CD4-positive, alpha-beta T cell treated with Interleukin-2 at 100 ng/mL for 4 hours (primary cell): ENCODE measurements around the gene MRPL2.

Source experiments
- DNase-seq: peaks from one replicate; pipeline ENCODE4 v3.0.0-alpha.2; 2020; ENCODE audit warnings: low spot score

Gene MRPL2

DNA sequence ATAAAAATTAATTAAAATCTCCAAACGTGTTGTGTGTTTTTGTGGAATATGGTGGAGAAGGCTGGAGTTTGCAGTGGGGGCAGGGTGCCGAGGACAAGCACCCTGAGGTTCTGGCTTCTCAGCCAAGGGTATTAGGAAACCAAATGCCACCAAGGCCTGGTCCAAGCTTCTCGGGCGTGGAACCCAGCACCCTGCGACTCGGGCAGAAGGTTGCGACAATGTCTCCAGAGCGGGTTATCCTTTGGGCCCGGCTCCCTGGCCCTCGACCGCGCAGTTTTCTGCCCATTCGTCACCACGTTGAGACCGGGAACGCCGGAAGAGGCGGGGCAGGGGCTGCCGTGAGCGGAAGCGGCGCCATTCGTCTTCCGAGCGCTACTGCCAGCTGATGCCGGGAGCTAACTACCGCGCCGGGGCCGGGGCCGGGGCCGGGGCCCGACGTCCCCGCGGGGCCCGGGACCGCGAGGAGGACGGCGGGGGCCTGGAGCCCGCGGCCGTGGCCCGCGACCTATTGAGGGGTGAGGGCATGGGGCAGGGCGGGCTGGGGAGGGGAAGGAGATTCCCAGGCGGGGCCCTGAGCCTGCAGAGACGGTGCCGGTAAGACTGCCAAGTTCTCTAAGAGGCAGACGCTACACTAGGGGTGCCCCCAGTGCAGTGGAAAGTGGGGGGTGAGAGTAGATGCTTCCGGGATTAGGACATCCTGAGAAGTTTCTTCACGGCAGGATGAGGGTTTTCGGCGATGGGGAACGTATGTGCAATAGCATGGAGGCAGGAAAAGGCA, 37.8 kb downstream of the MRPL2 start, which contains the start of gene RRP36:
Gene RRP36 (plus strand): TSS at position 354 of the 778 bp plus-strand sequence. CDS start 32 bp downstream, at position 386.
- peak; percentile 66 for DNase-seq

DNA sequence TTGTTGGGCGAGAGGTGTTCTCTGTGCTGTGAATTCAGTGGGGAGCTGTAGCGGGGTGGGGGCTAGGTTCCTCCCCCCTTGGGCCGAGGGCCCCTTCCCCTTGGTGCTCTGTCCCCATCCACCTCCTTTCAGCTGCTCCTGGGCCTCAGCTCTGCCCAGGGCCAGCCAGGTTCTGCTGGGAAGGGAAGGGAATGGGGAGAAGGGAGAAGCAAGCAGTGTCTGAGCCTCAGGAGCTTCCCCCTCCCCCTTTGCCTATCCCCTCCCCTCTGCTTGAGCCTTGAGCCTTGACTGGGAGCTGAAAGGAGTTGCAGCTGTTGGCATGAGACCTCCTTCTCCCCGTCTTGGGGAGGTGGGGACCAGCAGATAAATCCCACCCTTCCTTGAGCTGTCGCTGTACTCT, 38.4 kb downstream of the MRPL2 start:
- DNase-seq = no peak

DNA sequence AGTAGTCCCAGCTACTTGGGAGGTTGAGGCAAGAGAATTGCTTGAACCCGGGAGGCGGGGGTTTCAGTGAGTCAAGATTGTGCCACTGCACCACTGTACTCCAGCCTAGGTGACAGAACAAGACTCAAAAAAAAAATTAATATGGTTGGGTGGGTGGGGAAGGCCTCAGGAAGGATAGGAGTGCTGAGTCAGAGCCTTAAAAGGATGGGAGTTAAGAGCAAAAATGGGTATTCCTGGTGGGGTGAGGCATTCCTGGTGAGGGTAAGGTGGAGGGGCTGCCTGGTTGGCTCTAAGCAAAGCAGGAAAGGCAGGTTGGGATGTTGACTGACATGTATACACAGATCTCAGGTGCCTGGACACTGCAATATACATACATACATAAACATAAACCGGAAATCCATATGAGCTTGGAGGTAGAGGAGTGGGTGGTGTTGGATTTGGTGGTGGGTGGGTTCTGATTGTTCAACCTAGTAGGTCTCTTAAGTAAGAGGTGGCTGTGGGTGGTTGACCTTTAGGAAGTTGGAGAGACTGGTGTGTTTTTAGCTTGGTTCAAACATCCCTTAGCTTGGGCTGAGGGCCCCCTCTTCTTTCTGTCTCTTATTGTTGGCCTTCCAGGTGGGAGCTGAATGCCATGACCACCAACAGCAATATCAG, 39.1 kb downstream of the MRPL2 start:
- DNase-seq = no peak

DNA sequence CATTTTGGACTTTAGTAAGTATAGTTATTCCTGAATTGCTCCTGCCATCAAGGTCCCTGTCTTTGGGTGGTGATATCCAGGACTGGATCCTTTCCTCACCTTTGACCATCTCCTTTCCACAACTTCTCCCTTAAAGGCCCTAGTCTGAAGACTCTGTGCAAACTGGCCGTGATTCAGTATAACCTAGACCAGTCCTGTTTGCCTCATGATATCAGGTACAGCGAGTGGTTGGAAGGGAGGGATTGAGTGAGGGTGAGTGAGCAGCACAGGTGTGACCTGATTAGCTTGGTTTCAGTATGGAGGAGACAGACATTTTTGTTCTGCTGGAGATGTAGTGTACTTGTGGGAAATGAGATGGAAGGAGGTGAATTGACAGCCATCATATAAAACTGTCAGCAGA, 40.1 kb downstream of the MRPL2 start:
- DNase-seq = no peak

- no peak for DNase-seq
Observed at GRCh38 chr6:43016943-43017334, 42.3 kb downstream of the MRPL2 start.

GRCh38 chr6:43016176-43016942, 42.9 kb downstream of the MRPL2 start:
- no peak for DNase-seq

- DNase-seq = no peak
Observed at GRCh38 chr6:43014434-43014909, 44.8 kb downstream of the MRPL2 start.

DNA sequence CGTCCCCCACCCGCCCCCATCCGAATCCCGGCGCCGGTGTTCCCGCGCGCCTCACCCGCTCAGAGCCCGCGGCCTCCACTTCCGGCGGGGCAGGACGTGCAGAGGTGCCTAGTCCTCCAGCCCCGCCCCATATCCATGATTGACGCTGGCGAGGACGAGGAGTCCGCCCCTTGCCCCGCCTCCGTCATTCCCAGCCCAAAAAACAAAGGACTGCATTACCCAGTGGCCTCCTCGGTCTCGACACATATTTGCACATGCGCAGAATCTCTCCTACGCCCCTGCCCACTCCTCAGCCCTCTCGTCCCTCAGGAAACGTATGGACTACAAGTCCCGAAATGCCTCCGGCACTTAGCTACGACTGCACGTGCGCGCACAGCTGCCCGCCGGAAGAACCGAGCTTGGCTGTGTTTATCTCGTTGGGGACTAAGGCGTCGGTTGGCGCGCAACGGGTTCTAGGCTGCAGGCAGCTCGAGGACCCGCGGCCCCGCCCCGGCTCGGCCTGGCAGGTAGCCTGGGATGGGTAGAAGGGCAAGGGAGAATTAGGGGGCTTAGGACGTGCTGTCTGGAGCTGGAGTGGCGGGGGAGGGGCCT, 45.3 kb downstream of the MRPL2 start, which contains the start of the genes KLHDC3 and MEA1:
Gene KLHDC3 (plus strand): TSS at position 407 of the 591 bp plus-strand sequence. CDS start 2,944 bp downstream, outside the sequence.
Gene MEA1 (minus strand): TSS at position 104 of the 591 bp plus-strand sequence. CDS start 133 bp downstream, outside the sequence.
- peak; percentile 100 for DNase-seq

- DNase-seq = no peak
Observed at GRCh38 chr6:43013097-43013842, 46.0 kb downstream of the MRPL2 start.

DNA sequence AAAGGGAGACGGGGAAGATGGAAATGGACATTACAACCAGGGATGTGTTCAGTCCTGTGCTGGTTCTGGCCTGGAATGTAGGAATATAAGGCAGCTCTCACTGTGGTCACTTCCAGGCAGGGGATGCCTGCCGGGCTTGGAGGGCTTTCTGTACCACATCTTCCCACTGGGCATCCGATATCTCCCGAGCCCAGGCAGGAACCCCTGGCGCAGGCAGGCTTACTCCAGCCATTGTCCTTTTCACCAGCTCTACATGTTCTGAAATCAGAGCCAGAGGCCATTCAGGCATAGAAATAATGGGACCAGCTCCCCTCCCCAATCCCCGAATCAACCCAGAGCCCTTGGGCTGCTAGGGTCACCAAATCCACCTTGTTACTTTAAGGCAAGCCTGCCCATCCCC, 46.9 kb downstream of the MRPL2 start:
- no peak for DNase-seq

GRCh38 chr6:43011207-43011606, 48.0 kb downstream of the MRPL2 start:
- DNase-seq = no peak

GRCh38 chr6:43009124-43009523, 50.1 kb downstream of the MRPL2 start:
- peak; percentile 38 for DNase-seq

DNA sequence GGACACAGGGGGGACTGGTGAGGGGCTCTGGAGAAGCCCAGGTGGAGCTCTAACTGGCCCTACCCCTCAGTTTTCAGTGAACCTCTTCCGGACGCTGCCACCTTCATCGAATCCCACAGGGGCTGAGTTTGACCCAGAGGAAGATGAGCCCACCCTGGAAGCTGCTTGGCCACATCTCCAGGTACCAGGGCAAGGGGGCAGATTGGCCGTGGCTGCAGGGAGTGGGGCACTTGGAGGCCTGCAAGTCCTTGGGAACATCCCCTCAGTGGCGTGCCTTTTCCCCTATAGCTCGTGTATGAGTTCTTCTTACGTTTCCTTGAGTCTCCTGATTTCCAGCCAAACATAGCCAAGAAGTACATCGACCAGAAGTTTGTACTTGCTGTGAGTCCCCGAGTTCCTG, 52.1 kb downstream of the MRPL2 start:
- DNase-seq = no peak

DNA sequence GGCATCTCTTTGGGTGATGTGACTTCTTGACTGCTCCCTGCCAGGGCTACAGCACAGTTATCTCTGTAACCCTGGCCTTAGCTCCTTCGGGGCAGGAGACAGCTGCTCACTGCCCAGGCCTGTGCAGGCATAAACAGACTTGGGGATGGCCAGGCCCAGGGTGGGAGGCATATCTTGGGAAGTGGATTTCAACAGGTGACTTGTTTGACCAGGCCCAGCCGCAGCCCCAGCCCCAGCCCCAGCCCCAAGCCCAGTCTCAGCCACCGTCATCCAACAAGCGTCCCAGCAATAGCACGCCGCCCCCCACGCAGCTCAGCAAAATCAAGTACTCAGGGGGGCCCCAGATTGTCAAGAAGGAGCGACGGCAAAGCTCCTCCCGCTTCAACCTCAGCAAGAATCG, 53.0 kb downstream of the MRPL2 start:
- DNase-seq = no peak

DNA sequence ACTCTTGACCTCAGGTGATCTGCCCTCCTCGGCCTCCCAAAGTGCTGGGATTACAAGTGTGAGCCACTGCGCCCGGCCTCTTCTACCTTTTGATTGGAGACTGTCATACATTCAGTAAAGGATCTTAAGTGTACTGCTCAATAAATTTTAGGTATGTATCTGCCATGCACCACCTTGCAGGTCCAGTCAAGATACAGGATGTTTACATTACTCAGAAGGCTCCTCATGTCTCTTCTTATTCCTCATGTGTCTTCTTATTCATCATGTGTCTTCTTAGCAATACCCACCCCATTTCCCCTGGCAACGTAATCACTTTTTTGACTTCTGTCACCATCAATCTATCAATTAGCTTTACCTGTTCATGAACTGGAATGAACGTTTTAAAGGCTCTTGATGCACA, 53.4 kb downstream of the MRPL2 start:
- no peak for DNase-seq
